B cell (primary cell): Measurements from ENCODE around the gene GSDME.

Experiments
- EZH2 ChIP-seq: IDR thresholded peaks from 2 replicates; pipeline ENCODE4 v1.6.1; 2012; ENCODE audit warnings: borderline replicate concordance, low read depth, mild to moderate bottlenecking, moderate library complexity, low read length; ENCODE audit not compliant: insufficient read depth, poor library complexity, severe bottlenecking
- TF ChIP-seq, protein P1 (sequence below): fragments of 200-600 bp; IDR thresholded peaks from one replicate; pipeline ENCODE4 v1.8.0; 2022; ENCODE audit warnings: antibody characterized with exemption, mild to moderate bottlenecking

DNA sequence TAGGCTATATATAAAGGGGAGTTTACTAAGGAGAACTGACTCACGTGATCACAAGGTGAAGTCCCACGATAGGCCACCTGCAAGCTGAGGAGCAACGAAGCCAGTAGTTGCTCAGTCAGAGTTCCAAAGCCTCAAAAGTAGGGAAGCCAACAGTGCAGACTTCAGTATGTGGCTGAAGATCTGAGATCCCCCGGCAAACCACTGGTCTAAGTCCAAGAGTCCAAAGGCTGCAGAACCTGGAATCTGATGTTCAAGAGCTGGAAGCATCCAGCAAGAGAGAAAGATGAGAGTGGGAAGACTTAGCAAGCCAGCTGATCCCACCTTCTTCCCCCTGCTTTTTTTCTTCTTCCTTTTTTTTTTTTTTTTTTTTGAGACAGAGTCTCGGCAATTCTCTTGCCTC is 27.0 kb upstream of the GSDME start:
- TF ChIP-seq EZH2, result no peak
- TF ChIP-seq, protein P1, sequence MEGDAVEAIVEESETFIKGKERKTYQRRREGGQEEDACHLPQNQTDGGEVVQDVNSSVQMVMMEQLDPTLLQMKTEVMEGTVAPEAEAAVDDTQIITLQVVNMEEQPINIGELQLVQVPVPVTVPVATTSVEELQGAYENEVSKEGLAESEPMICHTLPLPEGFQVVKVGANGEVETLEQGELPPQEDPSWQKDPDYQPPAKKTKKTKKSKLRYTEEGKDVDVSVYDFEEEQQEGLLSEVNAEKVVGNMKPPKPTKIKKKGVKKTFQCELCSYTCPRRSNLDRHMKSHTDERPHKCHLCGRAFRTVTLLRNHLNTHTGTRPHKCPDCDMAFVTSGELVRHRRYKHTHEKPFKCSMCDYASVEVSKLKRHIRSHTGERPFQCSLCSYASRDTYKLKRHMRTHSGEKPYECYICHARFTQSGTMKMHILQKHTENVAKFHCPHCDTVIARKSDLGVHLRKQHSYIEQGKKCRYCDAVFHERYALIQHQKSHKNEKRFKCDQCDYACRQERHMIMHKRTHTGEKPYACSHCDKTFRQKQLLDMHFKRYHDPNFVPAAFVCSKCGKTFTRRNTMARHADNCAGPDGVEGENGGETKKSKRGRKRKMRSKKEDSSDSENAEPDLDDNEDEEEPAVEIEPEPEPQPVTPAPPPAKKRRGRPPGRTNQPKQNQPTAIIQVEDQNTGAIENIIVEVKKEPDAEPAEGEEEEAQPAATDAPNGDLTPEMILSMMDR, result no peak
